Left ventricle myocardium inferior (tissue), 1 donor: ENCODE results near the gene CALCR. TPM values are rescaled to one million over a fixed set of nuclear protein-coding genes. Genes with fewer than 3 reads are reported as not detected.

ENCODE experiments used
- DNase-seq: peaks from one replicate; pipeline ENCODE4 v3.0.0-alpha.2; 2020
- H3K27ac ChIP-seq: fragments of 200-600 bp; replicated peaks from 2 replicates; pipeline ENCODE4 v1.8.0; 2021
- H3K27me3 ChIP-seq: fragments of 200-600 bp; 2 replicates; pipeline ENCODE4 v1.8.0; 2021; ENCODE audit warnings: low read depth
- H3K36me3 ChIP-seq: fragments of 200-600 bp; 2 replicates; pipeline ENCODE4 v1.8.0; 2021
- H3K4me1 ChIP-seq: fragments of 200-600 bp; 2 replicates; pipeline ENCODE4 v1.8.0; 2021
- H3K4me3 ChIP-seq: fragments of 200-600 bp; 2 replicates; pipeline ENCODE4 v1.8.0; 2021; ENCODE audit warnings: mild to moderate bottlenecking, moderate library complexity
- H3K9me3 ChIP-seq: fragments of 200-600 bp; replicated peaks from 2 replicates; pipeline ENCODE4 v1.8.0; 2021
- intact Hi-C: fragments of 100-400 bp; cut with micrococcal nuclease; formaldehyde crosslinking; loops from one replicate; pipeline ENCODE4 v1.11.0; 2022
- total RNA-seq: library from RNA; stranded (reverse); fragmentation: NEBNext Ultra II Directional; extraction: Animal tissue kit (Norgen Biotek cat#: 25700); gene quantifications from one replicate; pipeline ENCODE4 v1.2.1, GENCODE V29; 2021
- TF ChIP-seq, protein P1 (sequence below): fragments of 200-600 bp; IDR thresholded peaks from 2 replicates; pipeline ENCODE4 v1.8.0; 2021; ENCODE audit warnings: antibody characterized with exemption, mild to moderate bottlenecking, borderline replicate concordance
- donor health status: DM: no; HTN: yes; CAD: no; lungs with severe emphysema.

The CALCR gene
- total RNA-seq, 1 donor from 2014 or later: 0.08 TPM

DNA sequence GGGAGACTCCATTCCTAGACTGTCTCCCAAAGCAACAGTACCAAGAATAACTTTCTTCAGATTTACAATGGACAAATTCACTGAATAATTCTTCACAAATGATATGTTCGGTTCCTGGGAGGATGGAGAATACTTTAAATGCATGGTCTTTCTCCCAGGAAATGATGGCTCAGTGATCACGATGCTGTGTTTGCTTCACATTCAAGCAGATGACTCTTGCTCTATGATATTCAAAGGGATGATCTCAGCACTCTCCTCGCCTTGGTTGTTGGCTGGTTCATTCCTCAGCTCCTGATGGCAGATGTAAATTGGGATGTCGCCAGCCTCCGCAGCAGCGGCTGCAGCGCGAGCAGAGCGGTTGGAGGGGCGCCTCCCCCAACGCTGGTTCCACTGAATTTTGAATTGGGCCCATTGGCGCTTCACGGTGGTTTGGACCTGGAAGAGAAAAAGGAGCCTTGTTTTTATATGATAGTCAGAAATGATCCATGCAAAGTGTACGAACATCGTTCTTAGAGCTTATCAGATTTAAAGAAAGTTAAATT lies 148.3 kb downstream of the CALCR start:
- intact Hi-C loops: no loop called here
- Histone ChIP-seq H3K4me3 (no peak overlapping the region), H3K27ac (no peak overlapping the region), H3K4me1 (no peaks in the 10 kb centered on the region), H3K36me3 (no peaks in the 10 kb centered on the region), H3K27me3 (no peaks in the 10 kb centered on the region), H3K9me3 (no peaks in the 10 kb centered on the region)
- TF ChIP-seq, protein P1, sequence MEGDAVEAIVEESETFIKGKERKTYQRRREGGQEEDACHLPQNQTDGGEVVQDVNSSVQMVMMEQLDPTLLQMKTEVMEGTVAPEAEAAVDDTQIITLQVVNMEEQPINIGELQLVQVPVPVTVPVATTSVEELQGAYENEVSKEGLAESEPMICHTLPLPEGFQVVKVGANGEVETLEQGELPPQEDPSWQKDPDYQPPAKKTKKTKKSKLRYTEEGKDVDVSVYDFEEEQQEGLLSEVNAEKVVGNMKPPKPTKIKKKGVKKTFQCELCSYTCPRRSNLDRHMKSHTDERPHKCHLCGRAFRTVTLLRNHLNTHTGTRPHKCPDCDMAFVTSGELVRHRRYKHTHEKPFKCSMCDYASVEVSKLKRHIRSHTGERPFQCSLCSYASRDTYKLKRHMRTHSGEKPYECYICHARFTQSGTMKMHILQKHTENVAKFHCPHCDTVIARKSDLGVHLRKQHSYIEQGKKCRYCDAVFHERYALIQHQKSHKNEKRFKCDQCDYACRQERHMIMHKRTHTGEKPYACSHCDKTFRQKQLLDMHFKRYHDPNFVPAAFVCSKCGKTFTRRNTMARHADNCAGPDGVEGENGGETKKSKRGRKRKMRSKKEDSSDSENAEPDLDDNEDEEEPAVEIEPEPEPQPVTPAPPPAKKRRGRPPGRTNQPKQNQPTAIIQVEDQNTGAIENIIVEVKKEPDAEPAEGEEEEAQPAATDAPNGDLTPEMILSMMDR: no peak
- DNase-seq: no peak

DNA sequence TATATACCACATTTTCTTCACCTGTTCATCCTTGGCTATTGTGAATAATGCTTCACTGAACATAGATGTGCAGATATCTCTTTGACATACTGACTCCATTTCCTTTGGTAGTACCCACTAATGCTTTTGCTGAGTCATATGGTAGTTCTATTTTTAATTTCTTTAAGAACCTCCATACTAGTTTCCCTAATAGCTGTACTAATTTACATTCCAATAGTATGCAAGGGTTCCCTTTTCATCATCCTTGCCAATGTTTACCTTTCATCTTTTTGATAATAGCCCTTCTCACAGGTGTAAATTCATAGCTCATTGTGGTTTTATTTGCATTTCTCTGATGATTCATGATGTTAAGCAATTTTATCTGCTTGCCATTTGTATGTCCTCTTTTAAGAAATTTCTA lies 159.9 kb downstream of the CALCR start:
- no peak for DNase-seq
- no peak overlapping the region for H3K27ac ChIP-seq
- no peaks in the 10 kb centered on the region for H3K9me3 ChIP-seq
- H3K36me3 ChIP-seq: no peaks in the 10 kb centered on the region
- H3K4me1 ChIP-seq: no peaks in the 10 kb centered on the region
- no peak overlapping the region for H3K4me3 ChIP-seq
- no peaks in the 10 kb centered on the region for H3K27me3 ChIP-seq
- TF ChIP-seq, protein P1: no peak
- intact Hi-C loops: no loop called here

DNA sequence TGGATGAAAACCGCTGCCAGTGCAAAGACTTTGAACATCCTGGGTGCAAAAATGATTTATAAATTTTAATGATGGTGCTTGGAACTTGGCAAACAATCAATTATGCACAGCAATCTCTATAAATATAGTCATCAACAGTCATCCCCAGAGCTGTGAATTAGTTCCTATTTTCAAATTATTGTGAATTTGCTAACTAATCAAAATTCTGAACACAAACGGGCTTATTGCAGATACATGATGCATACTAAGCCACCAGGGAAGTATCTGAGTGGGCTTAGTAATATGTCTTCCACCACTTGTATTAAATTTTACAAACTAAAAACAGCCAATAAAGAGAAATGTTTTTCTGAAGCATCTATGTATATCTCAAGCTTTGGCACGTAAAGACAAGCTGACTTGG lies 165.2 kb downstream of the CALCR start:
- intact Hi-C loops: no loop called here
- H3K27ac ChIP-seq: no peak overlapping the region
- no peak overlapping the region for H3K4me3 ChIP-seq
- no peaks in the 10 kb centered on the region for H3K4me1 ChIP-seq
- no peaks in the 10 kb centered on the region for H3K27me3 ChIP-seq
- no peaks in the 10 kb centered on the region for H3K36me3 ChIP-seq
- peaks cover 28% of the 10 kb centered on the region for H3K9me3 ChIP-seq
- TF ChIP-seq, protein P1: no peak
- DNase-seq: no peak

DNA sequence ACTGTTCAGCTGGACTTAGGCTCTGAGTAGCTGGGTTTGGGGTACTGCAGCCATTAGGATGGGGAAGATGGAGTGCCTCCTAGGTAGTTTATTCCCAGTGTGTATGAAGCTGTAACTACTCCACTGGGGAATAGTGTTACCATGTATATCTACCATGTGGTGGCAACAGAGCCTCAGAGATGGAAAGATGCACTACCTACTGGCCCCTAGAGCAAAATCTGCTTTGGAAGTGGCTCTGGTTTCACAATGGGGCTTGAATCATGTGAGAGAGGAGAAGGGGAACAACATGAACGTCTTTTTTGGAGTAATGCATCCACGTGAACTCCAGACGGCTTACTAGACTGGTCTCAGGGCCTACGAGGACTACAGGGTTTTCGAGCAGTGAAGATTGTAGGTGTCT lies 167.3 kb downstream of the CALCR start:
- Histone ChIP-seq H3K4me3 (no peak overlapping the region), H3K36me3 (no peaks in the 10 kb centered on the region), H3K4me1 (no peaks in the 10 kb centered on the region), H3K27me3 (no peaks in the 10 kb centered on the region), H3K9me3 (peaks cover 30% of the 10 kb centered on the region), H3K27ac (no peak overlapping the region)
- DNase-seq: no peak
- intact Hi-C loops: no loop called here
- TF ChIP-seq, protein P1: no peak

DNA sequence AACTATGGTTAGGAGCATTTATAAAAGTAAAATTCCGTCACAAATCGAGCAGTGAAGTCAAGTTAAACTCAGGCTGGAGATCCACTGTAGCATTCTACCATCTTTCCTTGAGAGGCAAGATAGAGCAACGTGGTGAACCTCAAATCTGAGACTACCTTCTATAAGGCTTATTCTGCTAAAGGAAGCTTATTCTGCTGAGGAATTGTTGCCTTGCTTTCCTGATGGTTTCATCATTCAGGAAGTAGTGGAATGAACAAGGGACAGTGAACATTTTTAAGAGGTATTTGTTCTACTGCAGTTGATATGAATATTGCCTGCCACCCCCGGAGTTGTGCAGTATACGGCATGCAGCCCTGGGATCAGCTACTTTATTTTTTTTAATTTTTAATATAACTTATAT lies 171.6 kb downstream of the CALCR start:
- TF ChIP-seq, protein P1: no peak
- no peaks in the 10 kb centered on the region for H3K4me1 ChIP-seq
- no peak overlapping the region for H3K4me3 ChIP-seq
- no peak overlapping the region for H3K27ac ChIP-seq
- H3K36me3 ChIP-seq: no peaks in the 10 kb centered on the region
- peaks cover 30% of the 10 kb centered on the region for H3K9me3 ChIP-seq
- intact Hi-C loops: no loop called here
- H3K27me3 ChIP-seq: no peaks in the 10 kb centered on the region
- no peak for DNase-seq
